NCI-H345 treated with DMSO at 0.1 percent for 48 hours (cell line): ENCODE results near the gene MEPCE.

Experiments
- DNase-seq: peaks from one replicate; lab custom pipeline; 2025; ENCODE audit not compliant: unreplicated experiment; lab: John Stamatoyannopoulos, UW

The MEPCE gene

GRCh38 chr7:100481466-100481865, 51.8 kb downstream of the MEPCE start:
- no peak for DNase-seq

GRCh38 chr7:100482728-100483089, 53.1 kb downstream of the MEPCE start:
- DNase-seq = no peak

- peak; percentile 34 for DNase-seq
These were observed 53.6 kb downstream of the MEPCE start for GRCh38 chr7:100483090-100483721.
